NCI-H2029 (cell line): ENCODE measurements around the gene FKBP3.
"Not testable (repeated sequence)": the region's sequence is repeated elsewhere in the genome, so short reads cannot be mapped to it uniquely, and the experiment has no call there.

Experiments
- DNase-seq: peaks from one replicate; lab custom pipeline; 2025; lab: John Stamatoyannopoulos, UW

The FKBP3 gene

GRCh38 chr14:45112896-45113781, 21.1 kb downstream of the FKBP3 start:
- peak; percentile 90 for DNase-seq

GRCh38 chr14:45104561-45104960, 29.7 kb downstream of the FKBP3 start:
- DNase-seq = no peak

GRCh38 chr14:45103806-45104205, 30.5 kb downstream of the FKBP3 start:
- DNase-seq = no peak

GRCh38 chr14:45096218-45096617, 38.1 kb downstream of the FKBP3 start:
- no peak for DNase-seq

- no peak for DNase-seq
Measured at GRCh38 chr14:45095143-45095542, 39.1 kb downstream of the FKBP3 start.

- DNase-seq = no peak
Measured at GRCh38 chr14:45094275-45094674, 40.0 kb downstream of the FKBP3 start.

GRCh38 chr14:45091710-45092109, 42.6 kb downstream of the FKBP3 start:
- DNase-seq = no peak

GRCh38 chr14:45089813-45090212, 44.5 kb downstream of the FKBP3 start:
- no peak for DNase-seq

GRCh38 chr14:45084946-45085346, 49.3 kb downstream of the FKBP3 start:
- no peak for DNase-seq

- DNase-seq = peak; percentile 94
Measured at GRCh38 chr14:45083976-45084722, 50.1 kb downstream of the FKBP3 start, which contains the start of gene PRPF39. PRPF39 (plus strand) TSS chr14:45084116; CDS start chr14:45095240, 11,124 bp downstream.

GRCh38 chr14:45083617-45083975, 50.7 kb downstream of the FKBP3 start:
- no peak for DNase-seq

- DNase-seq = no peak
Measured at GRCh38 chr14:45082420-45082819, 51.9 kb downstream of the FKBP3 start.

GRCh38 chr14:45081096-45081495, 53.2 kb downstream of the FKBP3 start:
- DNase-seq = not testable (repeated sequence)

GRCh38 chr14:45080416-45080968, 53.8 kb downstream of the FKBP3 start:
- DNase-seq = not testable (repeated sequence)

GRCh38 chr14:45078323-45078722, 56.0 kb downstream of the FKBP3 start:
- DNase-seq = no peak

- no peak for DNase-seq
Measured at GRCh38 chr14:45073231-45073879, 60.9 kb downstream of the FKBP3 start.

GRCh38 chr14:45072126-45072525, 62.2 kb downstream of the FKBP3 start:
- DNase-seq = no peak

- DNase-seq = no peak
Measured at GRCh38 chr14:45070215-45070614, 64.1 kb downstream of the FKBP3 start.

GRCh38 chr14:45068396-45068795, 65.9 kb downstream of the FKBP3 start:
- DNase-seq = no peak

GRCh38 chr14:45066667-45067066, 67.6 kb downstream of the FKBP3 start:
- no peak for DNase-seq

GRCh38 chr14:45065956-45066355, 68.3 kb downstream of the FKBP3 start:
- no peak for DNase-seq
